ENCODE data around the gene FHIP1A. TPM values are rescaled to one million over a fixed set of nuclear protein-coding genes. Genes with fewer than 3 reads are reported as not detected.

FHIP1A gene
- total and polyA plus RNA-seq, 9 of the 15 experiments (the other 6 are each of a cell fraction or from before 2014, with no cell fraction given) = 0.01 to 0.95 (median 0.04) TPM; not detected in 4

DNA sequence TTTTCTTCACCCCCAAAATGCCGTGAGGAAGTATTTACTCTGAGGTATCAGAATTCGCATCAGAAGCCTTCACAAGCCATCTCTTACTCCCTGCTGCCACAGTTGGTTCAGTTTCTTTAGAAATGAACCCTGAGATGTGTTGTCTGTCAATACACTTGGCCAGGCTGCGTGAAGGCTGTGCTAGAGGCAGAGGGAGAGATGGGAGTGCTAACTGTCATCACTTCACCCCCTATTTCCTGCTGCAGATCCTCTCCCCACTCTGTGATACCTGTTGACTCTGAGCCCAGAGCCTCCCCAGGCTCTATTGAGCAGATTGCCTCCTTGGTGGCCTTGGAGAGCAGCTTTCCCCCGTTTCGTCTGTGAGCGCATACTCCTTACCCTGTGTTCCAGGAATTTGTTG lies 34.8 kb downstream of the FHIP1A start:
- no peaks in the 10 kb centered on the region for H4K20me1 ChIP-seq (replicated peaks; ENCODE audit: control insufficient read depth, insufficient read depth, low read length)
- ATAC-seq (no peak), DNase-seq (ENCODE audit: extremely low read depth in 1 of 4, low spot score in 3 of 4) (no peak), FAIRE-seq (no peak)
- H3K27me3 ChIP-seq (ENCODE audit: control insufficient read depth in 2 of 2, insufficient read depth in 2 of 2, low read length in 2 of 2) = peaks cover 0 to 5% of the 10 kb centered on the region in 2 experiments; a peak in 2 of 5 replicates
- H3K4me2 ChIP-seq (ENCODE audit: insufficient read depth, low read length) = no peak overlapping the region
- ChIA-PET CTCF (ENCODE audit: low intra/inter-chr PET ratio) (no interaction called here), POLR2A (no interaction called here)
- no TSS peak for BruUV-seq (replicated peaks)
- TF ChIP-seq CREB3 (tag; conservative IDR thresholded peaks at IDR 0.05; ENCODE audit: low read depth) = no peak
- no peaks in the 10 kb centered on the region for H3K79me2 ChIP-seq (ENCODE audit: control insufficient read depth, insufficient read depth, low read length)
- intact Hi-C loops (cut with micrococcal nuclease) = no loop called here
- in situ Hi-C loops (cut with MboI) = no loop called here
- H3K36me3 ChIP-seq (ENCODE audit: control insufficient read depth, insufficient read depth, low read length) = no peaks in the 10 kb centered on the region
- no peaks in the 10 kb centered on the region for H3K9me1 ChIP-seq (ENCODE audit: control insufficient read depth, insufficient read depth, low read length)
- no peak overlapping the region for H3K4me3 ChIP-seq
- no peak overlapping the region for H3K9ac ChIP-seq (ENCODE audit: insufficient read depth in 1 of 2, low read depth in 2 of 2, low read length in 2 of 2)
- H3K4me1 ChIP-seq (replicated peaks in 1 of 2; ENCODE audit: control insufficient read depth in 2 of 2, insufficient read depth in 2 of 2, low read length in 2 of 2) = no peaks in the 10 kb centered on the region
- no peak overlapping the region for H2AFZ ChIP-seq (ENCODE audit: low read depth, low read length)
- 1% methylated on average over 6 of the region's 6 CpGs for WGBS (ENCODE audit: insufficient coverage, low coverage, missing lambda C conversion rate)
- no peaks in the 10 kb centered on the region for H3K9me3 ChIP-seq (replicated peaks; ENCODE audit: control insufficient read depth, insufficient read depth, low read depth, low read length)
- no peak overlapping the region for H3K27ac ChIP-seq (ENCODE audit: extremely low read depth, low read depth, low read length)

- no peaks in the 10 kb centered on the region for H3K36me3 ChIP-seq (ENCODE audit: control insufficient read depth, insufficient read depth, low read length)
- H3K9me3 ChIP-seq (replicated peaks; ENCODE audit: control insufficient read depth, insufficient read depth, low read depth, low read length) = no peaks in the 10 kb centered on the region
- no peak overlapping the region for H3K4me3 ChIP-seq
- BruUV-seq (replicated peaks) = no TSS peak
- no peak overlapping the region for H3K27ac ChIP-seq (ENCODE audit: extremely low read depth, low read depth, low read length)
- no peaks in the 10 kb centered on the region for H4K20me1 ChIP-seq (replicated peaks; ENCODE audit: control insufficient read depth, insufficient read depth, low read length)
- in situ Hi-C loops (cut with MboI) (no loop called here), intact Hi-C loops (cut with micrococcal nuclease) (no loop called here)
- CTCF ChIA-PET (ENCODE audit: low intra/inter-chr PET ratio) = no interaction called here
- POLR2A ChIA-PET = no interaction called here
- no peak overlapping the region for H2AFZ ChIP-seq (ENCODE audit: low read depth, low read length)
- no peaks in the 10 kb centered on the region for H3K79me2 ChIP-seq (ENCODE audit: control insufficient read depth, insufficient read depth, low read length)
- no peak overlapping the region for H3K4me2 ChIP-seq (ENCODE audit: insufficient read depth, low read length)
- FAIRE-seq (no peak), ATAC-seq (no peak), DNase-seq (ENCODE audit: extremely low read depth in 1 of 4, low spot score in 3 of 4) (no peak)
- peaks cover 0 to 5% of the 10 kb centered on the region in 2 experiments; a peak in 2 of 5 replicates for H3K27me3 ChIP-seq (ENCODE audit: control insufficient read depth in 2 of 2, insufficient read depth in 2 of 2, low read length in 2 of 2)
- 0% methylated on average over 2 of the region's 2 CpGs for WGBS (ENCODE audit: insufficient coverage, low coverage, missing lambda C conversion rate)
- H3K9ac ChIP-seq (ENCODE audit: insufficient read depth in 1 of 2, low read depth in 2 of 2, low read length in 2 of 2) = no peak overlapping the region
- no peaks in the 10 kb centered on the region for H3K9me1 ChIP-seq (ENCODE audit: control insufficient read depth, insufficient read depth, low read length)
- H3K4me1 ChIP-seq (replicated peaks in 1 of 2; ENCODE audit: control insufficient read depth in 2 of 2, insufficient read depth in 2 of 2, low read length in 2 of 2) = no peaks in the 10 kb centered on the region
- no peak for TF ChIP-seq CHD2 (IDR thresholded peaks at IDR 0.05; ENCODE audit: low read depth, low read length)
- TF ChIP-seq, protein P1, sequence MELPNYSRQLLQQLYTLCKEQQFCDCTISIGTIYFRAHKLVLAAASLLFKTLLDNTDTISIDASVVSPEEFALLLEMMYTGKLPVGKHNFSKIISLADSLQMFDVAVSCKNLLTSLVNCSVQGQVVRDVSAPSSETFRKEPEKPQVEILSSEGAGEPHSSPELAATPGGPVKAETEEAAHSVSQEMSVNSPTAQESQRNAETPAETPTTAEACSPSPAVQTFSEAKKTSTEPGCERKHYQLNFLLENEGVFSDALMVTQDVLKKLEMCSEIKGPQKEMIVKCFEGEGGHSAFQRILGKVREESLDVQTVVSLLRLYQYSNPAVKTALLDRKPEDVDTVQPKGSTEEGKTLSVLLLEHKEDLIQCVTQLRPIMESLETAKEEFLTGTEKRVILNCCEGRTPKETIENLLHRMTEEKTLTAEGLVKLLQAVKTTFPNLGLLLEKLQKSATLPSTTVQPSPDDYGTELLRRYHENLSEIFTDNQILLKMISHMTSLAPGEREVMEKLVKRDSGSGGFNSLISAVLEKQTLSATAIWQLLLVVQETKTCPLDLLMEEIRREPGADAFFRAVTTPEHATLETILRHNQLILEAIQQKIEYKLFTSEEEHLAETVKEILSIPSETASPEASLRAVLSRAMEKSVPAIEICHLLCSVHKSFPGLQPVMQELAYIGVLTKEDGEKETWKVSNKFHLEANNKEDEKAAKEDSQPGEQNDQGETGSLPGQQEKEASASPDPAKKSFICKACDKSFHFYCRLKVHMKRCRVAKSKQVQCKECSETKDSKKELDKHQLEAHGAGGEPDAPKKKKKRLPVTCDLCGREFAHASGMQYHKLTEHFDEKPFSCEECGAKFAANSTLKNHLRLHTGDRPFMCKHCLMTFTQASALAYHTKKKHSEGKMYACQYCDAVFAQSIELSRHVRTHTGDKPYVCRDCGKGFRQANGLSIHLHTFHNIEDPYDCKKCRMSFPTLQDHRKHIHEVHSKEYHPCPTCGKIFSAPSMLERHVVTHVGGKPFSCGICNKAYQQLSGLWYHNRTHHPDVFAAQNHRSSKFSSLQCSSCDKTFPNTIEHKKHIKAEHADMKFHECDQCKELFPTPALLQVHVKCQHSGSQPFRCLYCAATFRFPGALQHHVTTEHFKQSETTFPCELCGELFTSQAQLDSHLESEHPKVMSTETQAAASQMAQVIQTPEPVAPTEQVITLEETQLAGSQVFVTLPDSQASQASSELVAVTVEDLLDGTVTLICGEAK (IDR thresholded peaks at IDR 0.05) = no peak
- TF ChIP-seq, protein P1 (CRISPR knock-in tag; IDR thresholded peaks at IDR 0.05) = no peak
- no peak for TF ChIP-seq CBFB (CRISPR knock-in tag; IDR thresholded peaks at IDR 0.05)
Measured at GRCh38 chr4:151446208-151446607, 37.2 kb downstream of the FHIP1A start.
